Spleen (tissue), 7 donors: ENCODE data around the gene BCL10.

ENCODE experiments used
- POLR2A ChIP-seq, 3 donors: fragments of 450-650 bp; IDR thresholded peaks; one replicate each; pipeline ENCODE4 v1.5.1; 2017; ENCODE audit warnings: antibody characterized with exemption in 3 of 3, mild to moderate bottlenecking in 1 of 3
- POLR2AphosphoS5 ChIP-seq, 3 donors: sonication (generic); formaldehyde crosslinking; IDR thresholded peaks; one replicate each; pipeline ENCODE4 v1.5.1; 2017; ENCODE audit warnings: antibody characterized with exemption in 3 of 3
- TF ChIP-seq, protein P1 (sequence below), 11 experiments: fragments of 200-600 bp in 7 of 11; fragments of 450-650 bp in 4 of 11; sonication (generic) in 4 of 11; IDR thresholded peaks in 8 of 11; conservative IDR thresholded peaks in 3 of 11; 1 replicate in 7 of 11; 2 replicates in 4 of 11; pipeline versions ENCODE4 v1.4.0 to v1.8.0; 2016 to 2021; ENCODE audit warnings: antibody characterized with exemption in 11 of 11, inconsistent platforms in 4 of 11, mild to moderate bottlenecking in 1 of 11
- donor health status: DM: no; HTN: no; CAD: no; lungs with moderate emphysema.
- donor health status: DM: no; HTN: no; CAD: no.
- donor health status: DM: no; HTN: no; CAD: no.

DNA sequence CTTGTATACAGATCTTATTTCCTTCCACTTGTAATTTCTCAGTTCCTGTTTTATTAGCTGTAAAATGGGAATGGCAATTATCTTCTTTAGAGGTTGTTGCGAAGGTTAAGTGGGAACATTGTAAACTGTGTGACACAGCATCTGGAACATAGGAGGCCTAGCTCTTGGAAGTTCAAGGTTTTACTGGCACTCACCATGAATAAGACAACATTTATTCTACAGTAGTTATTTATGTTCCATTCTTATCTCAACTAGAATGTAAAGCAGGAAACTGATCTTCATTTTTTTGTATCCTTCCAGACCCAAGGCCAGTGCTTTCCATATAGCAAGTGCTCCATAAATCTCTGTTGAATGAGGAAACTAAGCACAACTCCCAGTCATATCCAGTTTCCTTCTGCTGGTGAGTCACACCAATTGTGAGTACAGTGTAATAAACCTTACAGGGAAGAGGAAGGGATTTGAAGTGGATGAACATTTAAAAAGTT lies 1.4 kb downstream of the BCL10 start:
- TF ChIP-seq, protein P1, sequence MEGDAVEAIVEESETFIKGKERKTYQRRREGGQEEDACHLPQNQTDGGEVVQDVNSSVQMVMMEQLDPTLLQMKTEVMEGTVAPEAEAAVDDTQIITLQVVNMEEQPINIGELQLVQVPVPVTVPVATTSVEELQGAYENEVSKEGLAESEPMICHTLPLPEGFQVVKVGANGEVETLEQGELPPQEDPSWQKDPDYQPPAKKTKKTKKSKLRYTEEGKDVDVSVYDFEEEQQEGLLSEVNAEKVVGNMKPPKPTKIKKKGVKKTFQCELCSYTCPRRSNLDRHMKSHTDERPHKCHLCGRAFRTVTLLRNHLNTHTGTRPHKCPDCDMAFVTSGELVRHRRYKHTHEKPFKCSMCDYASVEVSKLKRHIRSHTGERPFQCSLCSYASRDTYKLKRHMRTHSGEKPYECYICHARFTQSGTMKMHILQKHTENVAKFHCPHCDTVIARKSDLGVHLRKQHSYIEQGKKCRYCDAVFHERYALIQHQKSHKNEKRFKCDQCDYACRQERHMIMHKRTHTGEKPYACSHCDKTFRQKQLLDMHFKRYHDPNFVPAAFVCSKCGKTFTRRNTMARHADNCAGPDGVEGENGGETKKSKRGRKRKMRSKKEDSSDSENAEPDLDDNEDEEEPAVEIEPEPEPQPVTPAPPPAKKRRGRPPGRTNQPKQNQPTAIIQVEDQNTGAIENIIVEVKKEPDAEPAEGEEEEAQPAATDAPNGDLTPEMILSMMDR (IDR thresholded peaks at IDR 0.05 in 8 of 11, conservative IDR thresholded peaks at IDR 0.05 in 3 of 11), result no peak
- peak in 1 of 3 donors; percentile 42 for TF ChIP-seq POLR2AphosphoS5 (IDR thresholded peaks at IDR 0.05)
- no peak for TF ChIP-seq POLR2A (IDR thresholded peaks at IDR 0.05)
